Heart right ventricle (tissue), 16 donors: Measurements from ENCODE around the gene LYSMD4. TPM values are rescaled to one million over a fixed set of nuclear protein-coding genes. Genes with fewer than 3 reads are reported as not detected.

Source experiments
- ATAC-seq, 8 donors: fragments of 200-7000 bp; cut with Tn5 transposase; one replicate each; pipeline ENCODE4 v1.9.1; 2020; ENCODE audit warnings: mild to moderate bottlenecking in 8 of 8, moderate library complexity in 8 of 8, moderate number of reproducible peaks in 1 of 8
- DNase-seq, 2 donors: peaks; one replicate each; pipeline ENCODE4 v3.0.0-alpha.2; 2020
- H3K27ac ChIP-seq, 10 donors: fragments of 200-600 bp; sonication (generic) in 2 of 10; one replicate each; pipeline versions ENCODE4 v1.5.0 to v1.8.0; 2020 to 2022; ENCODE audit warnings: mild to moderate bottlenecking in 3 of 10
- H3K27me3 ChIP-seq, 7 donors: fragments of 200-600 bp; one replicate each; pipeline ENCODE4 v1.8.0; 2021 to 2022; ENCODE audit warnings: mild to moderate bottlenecking in 2 of 7
- H3K36me3 ChIP-seq, 9 donors: fragments of 200-600 bp; sonication (generic) in 1 of 9; one replicate each; pipeline versions ENCODE4 v1.5.0 to v1.8.0; 2020 to 2022; ENCODE audit warnings: mild to moderate bottlenecking in 2 of 9
- H3K4me1 ChIP-seq, 9 donors: fragments of 200-600 bp; sonication (generic) in 1 of 9; one replicate each; pipeline versions ENCODE4 v1.5.0 to v1.8.0; 2020 to 2022; ENCODE audit warnings: mild to moderate bottlenecking in 4 of 9
- H3K4me3 ChIP-seq, 10 donors: fragments of 200-600 bp; sonication (generic) in 2 of 10; one replicate each; pipeline versions ENCODE4 v1.5.0 to v1.8.0; 2020 to 2022; ENCODE audit warnings: mild to moderate bottlenecking in 7 of 10, moderate library complexity in 2 of 10
- H3K9me3 ChIP-seq, 11 donors: fragments of 200-600 bp in 10 of 11; sonication (generic) in 2 of 11; one replicate each; pipeline versions ENCODE4 v1.5.0 to v1.8.0; 2013 to 2022; ENCODE audit warnings: mild to moderate bottlenecking in 2 of 11, control low read depth in 1 of 11, moderate library complexity in 1 of 11
- CTCF ChIP-seq, 9 donors: fragments of 200-600 bp; sonication (generic) in 2 of 9; IDR thresholded peaks; one replicate each; pipeline versions ENCODE4 v1.5.0 to v1.8.0; 2021 to 2022; ENCODE audit warnings: antibody characterized with exemption in 9 of 9, mild to moderate bottlenecking in 5 of 9, moderate library complexity in 1 of 9
- WGBS, 2 donors: extraction: QIAGEN DNeasy Blood & Tissue Kit; methylation state at CpG; one replicate each; pipeline ENCODE4 v1.1.7; 2013; ENCODE audit warnings: inconsistent platforms in 1 of 2; 5-methylcytosine and 5-hydroxymethylcytosine counted together
- intact Hi-C, 10 donors: fragments of 100-400 bp; cut with DNase I; formaldehyde crosslinking; loops; one replicate each; pipeline versions ENCODE4 v1.11.1 to v1.14.2; 2022
- polyA plus RNA-seq, 2 donors: library from polyadenylated mRNA; stranded (reverse); fragments of 200-250 nt; gene quantifications; one replicate each; pipeline ENCODE4 v1.2.3, GENCODE V29; 2013
- total RNA-seq, 10 donors: library from RNA; stranded (reverse); fragmentation: NEBNext Ultra II Directional in 3 of 10; extraction: Animal tissue kit (Norgen Biotek cat#: 25700) in 3 of 10; gene quantifications; one replicate each; pipeline versions ENCODE4 v1.2.1 to v1.2.4, GENCODE V29; 2021 to 2023
- donor health status: Arrhythmogenic right ventricular cardiomyopathy.
- donor health status: ischemic (EF 13 %, LVEDD 7.1; RV severe dilation, severe dysfunction).
- donor health status: healthy with polysubstance abuse.
- donor health status: DM: no; HTN: yes; CAD: no.
- donor health status: DM: no; HTN: no; CAD: no.
- donor health status: ischemic (EF 25% LVEDD 6.9; RV normal size, moderate dysfunction).
- donor health status: ischemic (EF 25% LVEDD 5.7; RV mildly dilated, moderate dysfunction).
- donor health status: healthy.
- donor health status: DM: yes; HTN: yes; CAD: no.
- donor health status: Ischemic cardiomyopathy.
- donor health status: ischemic (EF 35%, LVEDD 5.7; RV mildly dilated, moderate dysfunction).
- donor health status: nonischemic (EF 11% LVEDD 7.7; RV severe dilation, severe dysfunction).
- donor health status: DM: yes; HTN: yes; CAD: no.
- donor health status: PGD.
- donor health status: ischemic (EF 29% LVEDD 5.4; RV normal size, mild dysfunction).
- donor health status: nonischemic (EF 23%, LVEDD 6.1; RV moderate dilation, normal function).

The LYSMD4 gene
- total and polyA plus RNA-seq, 12 donors: 6.4 to 16.7 (median 11.9) TPM

- ATAC-seq (peak in 4 of 8 donors; percentile 6 to 21 (median 8)), DNase-seq (no peak)
- Histone ChIP-seq H3K36me3 (peaks cover 0 to 24% (median 0%) of the 10 kb centered on the region in 9 donors), H3K27ac (peak overlapping the region; percentile 46 to 92 (median 83)), H3K4me1 (peaks cover 2 to 62% (median 42%) of the 10 kb centered on the region in 9 donors), H3K9me3 (no peaks in the 10 kb centered on the region), H3K4me3 (peak overlapping the region in 2 of 10 donors; percentile 0 to 3), H3K27me3 (no peaks in the 10 kb centered on the region)
- intact Hi-C loops: loop anchor here in 8 of 10 donors (5.0 to 10.0 kb wide), 7 partner anchors 121 to 298 kb away; partner anchors contain the start of gene MEF2A (in 5 of the 8)
- TF ChIP-seq CTCF (IDR thresholded peaks at IDR 0.05): no peak
- WGBS, 2 donors: 37 to 42% methylated on average over 4 of the region's 4 CpGs
Observed at GRCh38 chr15:99702895-99703602, 30.2 kb downstream of the LYSMD4 start.

- 19 to 48% methylated on average over 2 of the region's 2 CpGs for WGBS, 2 donors
- H3K36me3 ChIP-seq: peaks cover 0 to 74% (median 20%) of the 10 kb centered on the region in 9 donors
- H3K27ac ChIP-seq: peak overlapping the region in 8 of 10 donors; percentile 24 to 51 (median 39)
- no peak for TF ChIP-seq CTCF (IDR thresholded peaks at IDR 0.05)
- intact Hi-C loops: no loop called here
- H3K4me1 ChIP-seq: peaks cover 0 to 30% (median 10%) of the 10 kb centered on the region in 9 donors
- no peaks in the 10 kb centered on the region for H3K27me3 ChIP-seq
- no peak overlapping the region for H3K4me3 ChIP-seq
- no peak for DNase-seq
- H3K9me3 ChIP-seq: no peaks in the 10 kb centered on the region
- ATAC-seq: peak in 6 of 8 donors; percentile 25 to 86 (median 56)
Observed at GRCh38 chr15:99696096-99696495, 37.1 kb downstream of the LYSMD4 start.

- no peak for TF ChIP-seq CTCF (IDR thresholded peaks at IDR 0.05)
- ATAC-seq (peak in 4 of 8 donors; percentile 6 to 27 (median 20)), DNase-seq (no peak)
- Histone ChIP-seq H3K27ac (peak overlapping the region in 3 of 10 donors; percentile 2 to 44 (median 31)), H3K27me3 (no peaks in the 10 kb centered on the region), H3K4me3 (no peak overlapping the region), H3K9me3 (no peaks in the 10 kb centered on the region), H3K36me3 (peaks cover 0 to 100% (median 21%) of the 10 kb centered on the region in 9 donors), H3K4me1 (peaks cover 0 to 26% (median 10%) of the 10 kb centered on the region in 9 donors)
- intact Hi-C loops: loop anchor here in 2 of 10 donors (5.0 kb wide), 2 partner anchors 51 to 126 kb away; partner anchors contain the start of gene MEF2A (in 1 of the 2)
- 84 to 86% methylated on average over 3 of the region's 3 CpGs for WGBS, 2 donors
Observed at GRCh38 chr15:99692825-99693224, 40.4 kb downstream of the LYSMD4 start.

DNA sequence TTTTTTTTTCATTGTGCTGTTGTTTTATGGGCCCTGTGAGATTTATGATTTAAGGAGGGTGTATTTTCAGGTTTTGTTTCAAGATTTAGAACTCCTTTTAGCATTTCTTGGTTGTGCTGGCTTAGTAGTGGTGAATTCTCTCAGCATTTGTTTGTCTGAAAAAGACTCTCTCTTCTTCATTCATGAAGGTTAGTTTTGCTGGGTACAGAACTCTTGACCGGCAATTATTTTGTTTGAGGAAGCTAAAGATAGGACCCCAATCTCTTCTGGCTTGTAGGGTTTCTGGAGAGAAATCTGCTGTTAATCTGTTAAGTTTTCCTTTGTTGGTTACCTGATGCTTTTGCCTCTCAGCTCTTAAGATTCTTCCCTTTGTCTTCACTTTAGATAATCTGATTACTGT is 46.9 kb downstream of the LYSMD4 start:
- no peak for ATAC-seq

More for the DNA sequence above, 46.9 kb downstream of the LYSMD4 start:
- Histone ChIP-seq H3K27me3 (no peaks in the 10 kb centered on the region), H3K36me3 (peaks cover 0 to 70% (median 3%) of the 10 kb centered on the region in 9 donors), H3K9me3 (peaks cover 0 to 30% (median 5%) of the 10 kb centered on the region in 11 donors), H3K4me3 (no peak overlapping the region), H3K4me1 (peaks cover 3 to 34% (median 20%) of the 10 kb centered on the region in 9 donors), H3K27ac (no peak overlapping the region)
- no peak for DNase-seq
- WGBS, 2 donors: 98 to 100% methylated on average over 1 of the region's 1 CpG
- no peak for TF ChIP-seq CTCF (IDR thresholded peaks at IDR 0.05)
- intact Hi-C loops: loop anchor here in 1 of 10 donors (5.0 kb wide), 1 partner anchor 104 kb away; no protein-coding TSS in a partner anchor
